Ishikawa (cell line): ENCODE data around the gene ELMO1.

Source experiments
- CEBPB ChIP-seq: IDR thresholded peaks from 2 replicates; pipeline ENCODE4 v1.6.1; 2012
- CREB1 ChIP-seq: IDR thresholded peaks from 2 replicates; pipeline ENCODE4 v1.6.1; 2012; ENCODE audit warnings: low read depth
- EGR1 ChIP-seq: IDR thresholded peaks from 2 replicates; pipeline ENCODE4 v1.6.1; 2012
- EP300 ChIP-seq: IDR thresholded peaks from 2 replicates; pipeline ENCODE4 v1.6.1; 2012; ENCODE audit warnings: borderline replicate concordance
- FOXM1 ChIP-seq: IDR thresholded peaks from 2 replicates; pipeline ENCODE4 v1.6.1; 2012; ENCODE audit warnings: low read depth, borderline replicate concordance
- MAX ChIP-seq: IDR thresholded peaks from 2 replicates; pipeline ENCODE4 v1.6.1; 2012
- NFIC ChIP-seq: IDR thresholded peaks from 2 replicates; pipeline ENCODE4 v1.6.1; 2012
- RAD21 ChIP-seq: IDR thresholded peaks from 2 replicates; pipeline ENCODE4 v1.6.1; 2012; ENCODE audit warnings: low read depth
- REST ChIP-seq: IDR thresholded peaks from 2 replicates; pipeline ENCODE4 v1.6.1; 2012; ENCODE audit warnings: low read depth, mild to moderate bottlenecking
- TAF1 ChIP-seq: IDR thresholded peaks from 2 replicates; pipeline ENCODE4 v1.6.1; 2012; ENCODE audit warnings: low read depth, mild to moderate bottlenecking
- TCF12 ChIP-seq: IDR thresholded peaks from 2 replicates; pipeline ENCODE4 v1.6.1; 2012; ENCODE audit warnings: low read depth
- TEAD4 ChIP-seq: IDR thresholded peaks from 2 replicates; pipeline ENCODE4 v1.6.1; 2012
- USF1 ChIP-seq: IDR thresholded peaks from 2 replicates; pipeline ENCODE4 v1.6.1; 2012
- YY1 ChIP-seq: IDR thresholded peaks from 2 replicates; pipeline ENCODE4 v1.6.1; 2012; ENCODE audit warnings: low read depth
- ZBTB7A ChIP-seq: IDR thresholded peaks from 2 replicates; pipeline ENCODE4 v1.6.1; 2012; ENCODE audit warnings: low read depth

Gene ELMO1

GRCh38 chr7:37218956-37219355 lies 229.7 kb downstream of the ELMO1 start:
- TF ChIP-seq YY1 (no peak), TCF12 (no peak), EGR1 (no peak), RAD21 (no peak), FOXM1 (no peak), CEBPB (no peak), NFIC (no peak), CREB1 (no peak), EP300 (no peak), USF1 (no peak), ZBTB7A (no peak), TAF1 (no peak), MAX (no peak), TEAD4 (no peak), REST (no peak)

GRCh38 chr7:37216923-37217322 lies 231.7 kb downstream of the ELMO1 start:
- TF ChIP-seq TCF12, result no peak
- no peak for TF ChIP-seq ZBTB7A
- TF ChIP-seq USF1, result no peak
- TF ChIP-seq RAD21, result no peak
- no peak for TF ChIP-seq NFIC

GRCh38 chr7:37216156-37216852 lies 232.4 kb downstream of the ELMO1 start:
- TF ChIP-seq TEAD4 (no peak), NFIC (no peak)

- TF ChIP-seq CREB1, result no peak
- TF ChIP-seq MAX, result no peak
- no peak for TF ChIP-seq TCF12
- TF ChIP-seq NFIC, result no peak
- no peak for TF ChIP-seq RAD21
- TF ChIP-seq YY1, result no peak
- TF ChIP-seq TEAD4, result no peak
- TF ChIP-seq ZBTB7A, result no peak
- TF ChIP-seq EP300, result no peak
- no peak for TF ChIP-seq TAF1
- no peak for TF ChIP-seq FOXM1
- TF ChIP-seq USF1, result no peak
These were observed 233.3 kb downstream of the ELMO1 start for GRCh38 chr7:37215290-37215923.

GRCh38 chr7:37212556-37212955 lies 236.1 kb downstream of the ELMO1 start:
- TF ChIP-seq EGR1 (no peak), EP300 (no peak), CREB1 (no peak), TEAD4 (no peak), NFIC (no peak), TAF1 (no peak), USF1 (no peak), YY1 (no peak), TCF12 (no peak), RAD21 (no peak)

- no peak for TF ChIP-seq NFIC
- TF ChIP-seq CEBPB, result no peak
- TF ChIP-seq CREB1, result no peak
- TF ChIP-seq YY1, result no peak
- TF ChIP-seq ZBTB7A, result no peak
- TF ChIP-seq EP300, result no peak
- no peak for TF ChIP-seq USF1
- TF ChIP-seq EGR1, result no peak
- TF ChIP-seq MAX, result no peak
- TF ChIP-seq TAF1, result no peak
- TF ChIP-seq TCF12, result no peak
- no peak for TF ChIP-seq TEAD4
- TF ChIP-seq FOXM1, result no peak
- no peak for TF ChIP-seq REST
- no peak for TF ChIP-seq RAD21
These were observed 236.6 kb downstream of the ELMO1 start for GRCh38 chr7:37212051-37212450.
